HG03520 (cell line): ENCODE data around the gene HNRNPUL1.
"Not testable (repeated sequence)": the region's sequence is repeated elsewhere in the genome, so short reads cannot be mapped to it uniquely, and the experiment has no call there.

ENCODE experiments used
- ATAC-seq: cut with Tn5 transposase; IDR thresholded peaks from one replicate; pipeline ENCODE4 v1.9.1; 2021; ENCODE audit warnings: mild to moderate bottlenecking, moderate library complexity; ENCODE audit not compliant: unreplicated experiment

Gene HNRNPUL1

GRCh38 chr19:41263850-41264580 is at the start of gene HNRNPUL1:
Gene HNRNPUL1 (plus strand): TSS chr19:41264372. CDS start chr19:41264504, 132 bp downstream.
- peak; percentile 62 for ATAC-seq

GRCh38 chr19:41217741-41218140 is 46.4 kb upstream of the HNRNPUL1 start:
- ATAC-seq = no peak

- no peak for ATAC-seq
These were observed 45.9 kb upstream of the HNRNPUL1 start for GRCh38 chr19:41218249-41218614.

GRCh38 chr19:41218615-41219507 is 45.3 kb upstream of the HNRNPUL1 start, which contains the start of gene AXL:
Gene AXL (plus strand): TSS chr19:41219223. CDS start chr19:41219393, 170 bp downstream.
- no peak for ATAC-seq

- no peak for ATAC-seq
These were observed 44.1 kb upstream of the HNRNPUL1 start for GRCh38 chr19:41219924-41220567.

- no peak for ATAC-seq
These were observed 43.4 kb upstream of the HNRNPUL1 start for GRCh38 chr19:41220811-41221210.

- ATAC-seq = no peak
These were observed 42.5 kb upstream of the HNRNPUL1 start for GRCh38 chr19:41221514-41222205.

GRCh38 chr19:41222240-41222639 is 41.9 kb upstream of the HNRNPUL1 start:
- ATAC-seq = no peak

- no peak for ATAC-seq
These were observed 40.5 kb upstream of the HNRNPUL1 start for GRCh38 chr19:41223431-41224234.

- no peak for ATAC-seq
These were observed 39.5 kb upstream of the HNRNPUL1 start for GRCh38 chr19:41224632-41225031.

- no peak for ATAC-seq
These were observed 38.7 kb upstream of the HNRNPUL1 start for GRCh38 chr19:41225238-41226052.

- ATAC-seq = no peak
These were observed 37.9 kb upstream of the HNRNPUL1 start for GRCh38 chr19:41226053-41226873.

- no peak for ATAC-seq
These were observed 37.2 kb upstream of the HNRNPUL1 start for GRCh38 chr19:41226874-41227390.

- ATAC-seq = no peak
These were observed 35.7 kb upstream of the HNRNPUL1 start for GRCh38 chr19:41228486-41228885.

GRCh38 chr19:41229338-41229737 is 34.8 kb upstream of the HNRNPUL1 start:
- not testable (repeated sequence) for ATAC-seq

GRCh38 chr19:41230067-41230857 is 33.9 kb upstream of the HNRNPUL1 start:
- ATAC-seq = no peak

GRCh38 chr19:41232686-41233085 is 31.5 kb upstream of the HNRNPUL1 start:
- ATAC-seq = no peak
